T-helper 2 cell treated with Interferon-gamma antibody and Interleukin-4, amounts not matched to agents 5 μg/mL and 100 μg/mL, for 36 hours (primary cell): ENCODE results near the gene DNAH17.

Source experiments
- DNase-seq: peaks from one replicate; pipeline ENCODE4 v3.0.0; 2021; ENCODE audit warnings: low spot score
- H3K27ac Mint-ChIP-seq: one replicate; pipeline ENCODE4 v1.8.0; 2021; ENCODE audit warnings: mild to moderate bottlenecking, mixed read lengths
- H3K27me3 Mint-ChIP-seq: one replicate; pipeline ENCODE4 v1.8.0; 2021; ENCODE audit warnings: low read depth, mixed read lengths
- H3K36me3 Mint-ChIP-seq: one replicate; pipeline ENCODE4 v1.8.0; 2021; ENCODE audit warnings: low read depth, mixed read lengths
- H3K4me1 Mint-ChIP-seq: one replicate; pipeline ENCODE4 v1.8.0; 2021; ENCODE audit warnings: low read depth, mixed read lengths
- H3K4me3 Mint-ChIP-seq: one replicate; pipeline ENCODE4 v1.8.0; 2022; ENCODE audit warnings: mild to moderate bottlenecking, moderate library complexity, mixed read lengths
- H3K9me3 Mint-ChIP-seq: one replicate; pipeline ENCODE4 v1.8.0; 2021; ENCODE audit warnings: mixed read lengths

The DNAH17 gene

DNA sequence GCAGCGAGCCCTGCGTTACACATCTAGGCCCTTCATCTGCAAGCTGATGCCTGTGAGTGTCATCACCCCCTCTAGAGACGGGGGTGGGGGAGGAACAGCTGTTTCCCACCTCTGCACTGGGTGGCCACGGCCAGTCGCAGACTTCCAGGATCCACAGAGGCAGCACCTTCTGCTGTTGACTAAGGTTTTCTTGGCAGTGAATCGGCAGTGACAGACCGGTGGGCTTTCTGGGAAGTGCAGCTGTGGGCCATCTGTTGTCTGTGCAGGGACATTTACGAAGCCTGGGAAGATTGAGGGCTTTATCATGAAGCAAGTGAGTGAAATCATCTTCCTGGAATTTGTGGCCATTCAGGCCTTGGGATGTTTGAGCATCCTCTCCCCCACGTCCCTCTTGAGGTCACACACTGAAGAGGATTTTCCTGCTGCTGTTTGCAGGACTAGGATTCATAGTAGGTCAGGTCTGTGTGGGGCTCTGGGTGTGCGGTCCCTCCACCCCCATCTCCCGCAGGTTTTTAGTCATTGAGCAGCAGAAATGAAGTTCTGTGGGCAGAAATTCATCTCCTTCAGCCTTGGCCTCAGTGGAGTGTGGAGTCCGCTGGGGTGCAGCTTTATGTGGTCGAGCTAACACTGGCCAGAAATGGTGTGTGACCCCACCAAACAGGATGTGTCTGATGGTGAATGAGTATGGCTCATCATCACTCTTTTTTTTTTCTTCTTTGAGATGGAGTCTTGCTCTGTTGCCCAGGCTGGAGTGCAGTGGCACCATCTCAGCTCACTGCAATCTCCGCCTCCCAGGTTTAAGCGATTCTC is 186.8 kb downstream of the DNAH17 start:
- Mint-ChIP-seq H3K36me3 (peaks cover 23% of the 10 kb centered on the region), H3K27me3 (no peaks in the 10 kb centered on the region), H3K27ac (no peak overlapping the region), H3K4me3 (no peak overlapping the region), H3K9me3 (no peaks in the 10 kb centered on the region), H3K4me1 (peaks cover 32% of the 10 kb centered on the region)
- no peak for DNase-seq

DNA sequence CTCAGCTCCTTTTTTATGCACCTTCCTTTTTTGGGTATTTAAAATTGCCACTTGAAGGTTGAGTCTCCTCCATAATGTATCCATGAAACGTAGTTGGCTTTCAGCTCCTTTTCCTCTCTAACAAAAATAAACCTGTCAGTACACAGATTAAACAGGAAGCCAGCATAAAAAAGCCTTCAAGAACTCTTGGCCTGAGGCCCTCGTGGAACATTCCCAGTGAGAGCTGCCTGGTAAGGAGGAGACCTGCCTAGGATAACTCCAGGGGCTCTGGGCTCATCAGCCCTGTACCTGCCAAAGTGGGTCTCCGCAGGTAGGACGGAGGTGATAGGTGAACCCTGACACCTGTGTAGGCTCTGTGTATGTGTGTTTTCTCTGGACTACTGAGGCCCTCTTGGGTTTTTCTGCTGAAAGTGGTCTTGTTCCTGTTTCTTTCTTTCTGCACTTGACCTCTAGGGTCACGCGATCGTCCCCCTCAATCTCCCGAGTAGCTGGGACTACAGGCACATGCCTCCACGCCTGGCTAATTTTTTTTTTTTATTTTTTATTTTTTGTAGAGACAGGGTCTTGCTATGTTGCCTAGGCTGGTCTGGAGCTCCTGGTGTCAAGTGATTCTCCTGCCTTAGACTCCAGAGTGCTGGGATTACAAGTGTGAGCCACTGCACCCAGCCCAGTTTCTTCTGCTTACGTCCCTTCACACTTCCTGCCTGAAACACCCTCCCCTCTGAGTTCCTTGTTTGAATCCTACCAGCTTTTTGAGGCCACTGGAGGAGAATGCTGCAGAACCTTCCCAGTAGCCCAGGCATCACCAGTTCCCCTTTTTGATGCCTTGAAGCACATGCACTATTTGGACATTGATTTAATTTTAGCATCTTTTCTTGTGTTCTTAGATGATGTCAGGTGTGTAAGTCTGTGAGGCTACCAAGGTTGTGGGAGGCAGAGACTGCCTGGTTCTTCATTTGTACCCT is 188.9 kb downstream of the DNAH17 start:
- H3K4me3 Mint-ChIP-seq = peak overlapping the region; percentile 74
- no peaks in the 10 kb centered on the region for H3K27me3 Mint-ChIP-seq
- no peak for DNase-seq
- peaks cover 22% of the 10 kb centered on the region for H3K36me3 Mint-ChIP-seq
- peaks cover 52% of the 10 kb centered on the region for H3K4me1 Mint-ChIP-seq
- peak overlapping the region; percentile 85 for H3K27ac Mint-ChIP-seq
- H3K9me3 Mint-ChIP-seq = no peaks in the 10 kb centered on the region

DNA sequence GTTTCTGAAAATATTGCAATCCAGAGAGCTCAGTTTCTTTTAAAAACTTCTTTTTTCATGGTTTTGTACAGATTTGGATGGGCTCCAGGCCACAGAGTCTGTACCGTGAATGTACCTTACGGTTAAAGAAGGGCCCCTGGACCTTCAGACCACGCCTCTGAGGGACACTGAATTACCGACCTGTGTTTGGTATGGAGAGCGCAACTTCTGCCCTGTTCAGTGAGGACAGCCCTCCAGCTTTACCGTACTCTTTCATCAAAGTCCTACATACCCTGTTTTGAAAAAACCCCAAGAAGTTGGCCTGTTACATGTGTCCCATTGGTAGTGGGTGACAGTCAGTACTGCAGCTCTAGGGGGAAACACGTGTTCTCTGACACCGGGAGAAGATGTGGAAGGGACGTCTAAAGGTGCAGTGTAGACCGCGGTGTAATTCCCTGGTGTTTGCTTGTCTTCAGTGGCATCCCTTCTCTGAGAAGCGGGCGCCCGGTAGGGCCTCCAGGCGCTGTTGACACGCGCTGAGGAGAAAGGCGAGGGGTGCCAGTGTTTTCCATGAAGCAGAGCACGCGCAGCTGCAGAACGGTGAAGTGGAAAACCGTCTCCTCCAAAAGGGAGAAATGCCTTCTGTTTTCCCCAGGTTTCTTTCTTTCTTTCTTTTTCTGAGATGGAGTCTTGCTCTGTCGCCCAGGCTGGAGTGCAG is 192.6 kb downstream of the DNAH17 start:
- peaks cover 77% of the 10 kb centered on the region for H3K4me1 Mint-ChIP-seq
- H3K9me3 Mint-ChIP-seq = no peaks in the 10 kb centered on the region
- H3K36me3 Mint-ChIP-seq = peaks cover 36% of the 10 kb centered on the region
- DNase-seq = no peak
- H3K27me3 Mint-ChIP-seq = no peaks in the 10 kb centered on the region
- peak overlapping the region; percentile 94 for H3K27ac Mint-ChIP-seq
- H3K4me3 Mint-ChIP-seq = peak overlapping the region; percentile 85

DNA sequence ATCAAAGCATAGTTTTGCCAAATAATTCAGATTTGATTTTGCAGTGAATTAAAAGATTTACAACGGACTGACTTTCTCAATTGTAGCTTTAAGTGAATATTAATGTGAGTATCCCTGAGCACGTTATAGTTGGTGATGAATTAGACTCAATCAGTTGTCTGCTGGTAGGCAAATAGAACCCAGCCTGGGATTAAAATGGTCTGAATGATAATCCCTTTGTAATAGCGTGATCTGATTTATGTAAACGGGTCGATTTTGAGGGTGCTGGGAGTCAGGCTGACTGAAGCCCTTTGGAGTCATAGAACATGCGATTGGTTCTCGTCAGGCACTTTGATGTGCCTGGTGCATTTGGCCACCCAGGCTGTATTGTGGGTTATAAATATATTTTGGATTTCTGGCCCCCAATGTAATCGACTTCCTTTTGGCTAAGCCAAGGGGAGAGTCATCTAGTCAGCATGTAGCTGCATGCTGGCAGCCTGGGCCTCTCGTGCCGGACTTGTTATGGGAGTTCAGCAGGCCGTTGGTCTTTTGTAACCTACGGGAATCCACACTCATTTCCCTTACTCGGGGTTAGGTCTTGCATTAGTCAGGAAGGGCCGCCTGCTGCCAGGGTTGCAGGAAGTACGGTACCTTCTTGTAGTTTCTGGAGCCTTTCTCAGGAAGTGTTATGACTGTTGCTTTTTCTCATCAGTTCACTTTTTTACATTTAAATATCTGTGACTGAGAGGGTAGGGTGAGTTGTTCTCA is 193.3 kb downstream of the DNAH17 start:
- H3K4me3 Mint-ChIP-seq = peak overlapping the region; percentile 74
- peak overlapping the region; percentile 80 for H3K27ac Mint-ChIP-seq
- H3K27me3 Mint-ChIP-seq = no peaks in the 10 kb centered on the region
- peak; percentile 80 for DNase-seq
- H3K4me1 Mint-ChIP-seq = peaks cover 81% of the 10 kb centered on the region
- no peaks in the 10 kb centered on the region for H3K9me3 Mint-ChIP-seq
- H3K36me3 Mint-ChIP-seq = peaks cover 40% of the 10 kb centered on the region

DNA sequence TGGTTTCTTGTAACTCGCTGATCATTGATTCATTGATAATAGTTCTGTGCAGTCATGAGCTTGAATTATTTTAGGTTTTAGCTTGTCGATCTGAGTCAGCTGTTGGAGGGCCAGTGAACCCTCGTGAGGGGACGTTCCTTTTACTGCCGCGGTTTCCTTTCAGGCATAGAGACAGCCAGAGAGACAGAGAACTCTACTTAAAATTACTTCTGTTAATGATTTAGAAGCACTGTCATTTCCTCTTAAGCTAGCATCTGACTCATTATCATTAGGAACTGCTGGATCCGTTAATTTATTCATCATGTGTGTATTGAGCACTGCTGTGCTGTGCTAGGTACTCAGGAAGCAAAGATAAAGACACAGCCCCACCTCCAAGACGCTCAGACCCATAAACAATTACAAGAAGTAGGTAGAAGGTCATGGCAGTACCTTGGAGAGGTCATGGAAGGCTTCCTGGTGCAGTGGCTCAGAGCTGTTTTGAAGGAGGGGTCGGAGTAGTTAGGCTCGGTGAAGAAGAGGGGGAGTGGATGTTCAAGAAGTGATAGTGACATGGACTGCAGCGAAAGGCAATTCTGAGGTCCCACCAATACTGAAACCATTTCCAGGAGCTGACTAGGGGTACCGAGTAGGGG is 195.5 kb downstream of the DNAH17 start:
- peaks cover 69% of the 10 kb centered on the region for H3K4me1 Mint-ChIP-seq
- peak overlapping the region; percentile 92 for H3K4me3 Mint-ChIP-seq
- no peaks in the 10 kb centered on the region for H3K9me3 Mint-ChIP-seq
- peaks cover 37% of the 10 kb centered on the region for H3K36me3 Mint-ChIP-seq
- no peaks in the 10 kb centered on the region for H3K27me3 Mint-ChIP-seq
- H3K27ac Mint-ChIP-seq = peak overlapping the region; percentile 89
- peak; percentile 53 for DNase-seq

DNA sequence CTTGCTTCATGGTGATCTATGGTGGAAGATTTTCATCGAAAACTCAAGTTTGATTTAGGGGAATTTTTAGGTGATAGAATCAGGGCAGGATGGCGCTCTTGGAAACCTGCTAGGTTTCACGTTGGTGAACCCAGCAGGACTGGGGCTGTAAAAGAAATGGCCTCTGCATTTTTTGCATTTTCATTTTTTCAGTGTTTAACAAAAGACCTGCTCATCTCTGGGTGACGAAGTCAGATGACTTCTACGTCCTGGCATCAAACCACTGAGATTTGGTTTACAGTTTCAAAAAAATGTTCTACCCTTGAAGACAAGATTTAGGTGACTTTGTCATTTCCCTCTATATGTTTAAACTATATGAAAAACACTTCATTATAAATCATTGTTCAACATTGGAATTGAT is 196.8 kb downstream of the DNAH17 start:
- Mint-ChIP-seq H3K9me3 (no peaks in the 10 kb centered on the region), H3K4me3 (peak overlapping the region; percentile 92), H3K27me3 (no peaks in the 10 kb centered on the region), H3K27ac (peak overlapping the region; percentile 89), H3K4me1 (peaks cover 55% of the 10 kb centered on the region), H3K36me3 (peaks cover 31% of the 10 kb centered on the region)
- no peak for DNase-seq

DNA sequence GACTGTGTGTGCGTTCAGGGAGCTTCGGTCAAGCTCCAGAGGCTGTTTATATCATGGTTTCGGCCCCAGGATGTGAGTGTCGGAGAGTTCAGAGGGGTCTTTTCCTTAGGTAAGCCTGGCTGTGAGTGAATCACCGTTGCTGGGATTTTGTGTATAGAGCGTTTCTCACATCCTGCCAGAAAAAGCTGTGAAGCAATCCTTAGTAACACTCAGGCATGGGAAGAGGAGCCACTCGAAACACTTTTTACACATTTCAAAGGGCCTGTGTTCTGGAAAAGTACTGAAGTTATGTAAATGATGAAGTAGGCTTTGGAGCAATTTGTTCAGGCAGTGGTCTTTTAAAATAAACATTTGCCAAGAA is 198.1 kb downstream of the DNAH17 start:
- peaks cover 26% of the 10 kb centered on the region for H3K36me3 Mint-ChIP-seq
- H3K27me3 Mint-ChIP-seq = no peaks in the 10 kb centered on the region
- DNase-seq = no peak
- H3K4me1 Mint-ChIP-seq = peaks cover 45% of the 10 kb centered on the region
- peak overlapping the region; percentile 92 for H3K4me3 Mint-ChIP-seq
- peak overlapping the region; percentile 88 for H3K27ac Mint-ChIP-seq
- no peaks in the 10 kb centered on the region for H3K9me3 Mint-ChIP-seq

DNA sequence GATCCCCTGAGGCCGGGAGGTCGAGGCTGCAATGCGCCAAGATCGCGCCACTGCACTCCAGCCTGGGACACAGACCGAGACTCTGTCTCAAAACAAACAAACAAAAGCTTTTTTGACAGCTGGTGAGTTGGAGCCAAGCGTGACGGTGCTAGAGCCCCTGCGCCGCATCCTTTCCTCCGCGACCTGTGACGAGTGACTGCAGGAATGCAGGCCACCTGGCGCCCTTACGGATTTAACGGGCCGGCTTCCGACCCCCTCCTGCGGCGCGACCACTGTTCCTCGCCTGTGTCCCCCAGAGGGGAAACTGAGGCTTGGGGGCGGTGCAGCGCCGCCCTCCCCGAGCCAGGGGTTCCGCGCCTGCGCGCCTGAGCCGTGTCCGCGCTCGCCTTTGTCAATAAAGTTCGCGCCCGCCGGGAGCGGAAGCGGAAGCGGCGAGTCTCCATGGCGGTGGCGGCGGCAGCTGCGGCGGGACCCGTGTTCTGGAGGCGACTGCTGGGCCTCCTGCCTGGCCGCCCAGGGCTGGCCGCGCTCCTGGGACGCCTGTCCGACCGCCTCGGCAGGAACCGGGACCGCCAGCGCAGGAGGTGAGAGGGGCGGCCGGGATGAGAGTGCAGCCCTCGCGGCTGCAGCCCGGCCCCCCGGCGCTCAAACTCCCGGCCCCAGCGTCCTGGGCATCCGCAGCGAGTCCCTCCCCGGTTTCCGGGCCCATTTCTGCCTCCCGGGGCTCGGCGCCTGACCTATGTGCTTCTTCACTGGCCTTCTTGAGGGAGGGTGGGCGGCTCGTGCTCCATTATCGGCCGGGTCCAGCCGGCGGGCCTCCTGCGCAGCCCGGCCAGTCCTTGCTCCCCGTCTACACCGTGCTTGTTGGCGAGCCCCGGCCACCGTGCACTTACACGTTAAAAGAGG is 198.7 kb downstream of the DNAH17 start, which contains the start of gene PGS1:
Gene PGS1, plus strand, starts transcription at position 425 of the 906 bp plus-strand sequence. Its CDS starts 17 bp downstream, at position 442.
- Mint-ChIP-seq H3K4me1 (peaks cover 38% of the 10 kb centered on the region), H3K9me3 (no peaks in the 10 kb centered on the region), H3K36me3 (peaks cover 23% of the 10 kb centered on the region), H3K27me3 (no peaks in the 10 kb centered on the region), H3K27ac (peak within 1 kb of the TSS; percentile 88), H3K4me3 (peak within 1 kb of the TSS; percentile 92)
- DNase-seq = peak; percentile 85

DNA sequence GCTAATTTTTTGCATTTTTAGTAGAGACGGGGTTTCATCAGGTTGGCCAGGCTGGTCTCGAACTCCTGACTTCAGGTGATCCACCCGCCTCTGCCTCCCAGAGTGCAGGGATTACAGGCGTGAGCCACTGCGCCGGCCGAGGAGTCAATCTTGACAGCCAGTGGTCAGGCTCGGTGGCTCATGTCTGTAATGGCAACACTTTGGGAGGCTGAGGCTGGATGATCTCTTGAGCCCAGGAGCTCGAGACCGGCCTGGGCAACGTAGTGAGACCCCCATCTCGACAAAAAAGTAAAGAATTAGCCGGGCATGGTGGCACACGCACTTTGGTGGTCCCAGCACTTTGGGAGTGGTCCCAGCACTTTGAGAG is 199.4 kb downstream of the DNAH17 start:
- Mint-ChIP-seq H3K4me3 (peak overlapping the region; percentile 92), H3K36me3 (peaks cover 23% of the 10 kb centered on the region), H3K9me3 (no peaks in the 10 kb centered on the region), H3K4me1 (peaks cover 32% of the 10 kb centered on the region), H3K27ac (peak overlapping the region; percentile 63), H3K27me3 (no peaks in the 10 kb centered on the region)
- DNase-seq = no peak

DNA sequence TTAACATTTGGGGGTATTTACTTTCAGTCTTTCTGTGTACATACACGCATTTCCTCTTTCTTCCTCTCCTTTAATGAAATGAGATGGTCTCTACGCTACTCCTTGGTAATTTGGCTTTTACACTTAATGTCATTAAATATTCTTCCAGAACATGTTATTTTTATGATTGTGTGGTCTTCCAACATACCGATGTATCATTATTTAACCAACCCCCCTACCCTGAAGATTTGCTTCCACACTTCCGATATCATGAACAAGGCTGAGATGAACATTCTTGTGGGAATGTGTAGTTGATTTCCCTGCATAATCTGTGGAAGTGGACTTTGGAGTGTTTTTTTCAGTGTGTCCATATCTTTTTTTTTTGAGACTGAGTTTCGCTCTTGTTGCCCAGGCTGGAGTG is 201.0 kb downstream of the DNAH17 start:
- no peaks in the 10 kb centered on the region for H3K9me3 Mint-ChIP-seq
- H3K27me3 Mint-ChIP-seq = no peaks in the 10 kb centered on the region
- no peak overlapping the region for H3K4me3 Mint-ChIP-seq
- H3K36me3 Mint-ChIP-seq = peaks cover 13% of the 10 kb centered on the region
- H3K4me1 Mint-ChIP-seq = peaks cover 19% of the 10 kb centered on the region
- no peak overlapping the region for H3K27ac Mint-ChIP-seq
- no peak for DNase-seq

DNA sequence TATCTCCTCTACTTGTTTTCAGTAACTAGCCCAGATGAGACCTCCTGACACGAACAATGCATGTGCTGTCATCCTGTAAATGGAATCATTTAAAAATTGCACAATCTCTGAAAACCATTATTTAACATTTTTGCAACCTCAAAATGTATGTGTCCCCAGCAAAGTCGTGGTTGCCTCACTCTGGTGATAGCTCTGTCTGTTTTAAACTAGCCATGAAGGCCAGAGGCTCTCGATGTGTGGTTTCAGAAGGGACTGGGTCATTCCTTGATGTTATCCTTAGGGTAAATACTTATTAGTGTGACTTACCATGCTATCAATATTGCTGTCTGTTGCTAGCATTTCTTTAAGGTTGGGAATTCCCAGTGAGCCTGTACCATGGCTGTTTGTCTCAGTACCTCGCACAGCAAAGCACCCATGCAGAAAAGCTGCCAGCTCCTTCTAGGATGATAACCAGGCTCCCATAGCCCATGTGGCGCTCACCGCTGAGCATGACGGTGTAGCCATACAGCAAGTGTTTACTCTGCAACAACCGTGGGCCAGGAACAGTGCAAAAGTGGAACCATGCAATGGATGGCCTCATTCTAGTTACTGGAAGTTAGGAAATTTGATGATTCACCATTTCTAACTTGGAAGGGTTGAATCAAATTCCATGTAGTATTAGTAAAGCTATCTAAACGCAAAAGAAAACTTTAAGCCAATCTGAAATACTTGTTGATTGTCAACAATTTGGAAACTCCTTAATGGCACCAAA is 201.6 kb downstream of the DNAH17 start:
- DNase-seq = no peak
- no peak overlapping the region for H3K27ac Mint-ChIP-seq
- H3K4me3 Mint-ChIP-seq = no peak overlapping the region
- peaks cover 13% of the 10 kb centered on the region for H3K4me1 Mint-ChIP-seq
- no peaks in the 10 kb centered on the region for H3K9me3 Mint-ChIP-seq
- H3K36me3 Mint-ChIP-seq = peaks cover 11% of the 10 kb centered on the region
- no peaks in the 10 kb centered on the region for H3K27me3 Mint-ChIP-seq
